ENCODE results near the gene C1GALT1. TPM values are rescaled to one million over a fixed set of nuclear protein-coding genes. Genes with fewer than 3 reads are reported as not detected.

Gene C1GALT1
- total and polyA plus RNA-seq, 3 donors from 2014 or later, result 9.1 to 20.4 (median 17.9) TPM

GRCh38 chr7:7201578-7202374 lies 19.4 kb downstream of the C1GALT1 start:
- no peak overlapping the region for H3K27ac ChIP-seq
- H3K4me3 ChIP-seq, result no peak overlapping the region
- 75 to 76% methylated on average over 12 to 15 of the region's 15 CpGs for WGBS, 2 donors
- no peaks in the 10 kb centered on the region for H3K36me3 ChIP-seq (ENCODE audit: low read depth, missing control alignments)
- TF ChIP-seq CTCF (IDR thresholded peaks at IDR 0.05), result no peak
- TF ChIP-seq POLR2A (IDR thresholded peaks at IDR 0.05), result no peak
- no peaks in the 10 kb centered on the region for H3K4me1 ChIP-seq
- no peaks in the 10 kb centered on the region for H3K27me3 ChIP-seq
- DNase-seq, result no peak
- intact Hi-C loops (cut with DNase I; ENCODE audit: low total_unique reads), result no loop called here
- H3K9me3 ChIP-seq, result no peaks in the 10 kb centered on the region

GRCh38 chr7:7202375-7202720 lies 20.0 kb downstream of the C1GALT1 start:
- no peaks in the 10 kb centered on the region for H3K9me3 ChIP-seq
- H3K36me3 ChIP-seq (ENCODE audit: low read depth, missing control alignments), result no peaks in the 10 kb centered on the region
- no peak overlapping the region for H3K4me3 ChIP-seq
- WGBS, 2 donors, result 88 to 91% methylated on average over 1 of the region's 1 CpG
- no peaks in the 10 kb centered on the region for H3K27me3 ChIP-seq
- H3K4me1 ChIP-seq, result no peaks in the 10 kb centered on the region
- H3K27ac ChIP-seq, result no peak overlapping the region
- intact Hi-C loops (cut with DNase I; ENCODE audit: low total_unique reads), result no loop called here
- no peak for DNase-seq
- TF ChIP-seq CTCF (IDR thresholded peaks at IDR 0.05), result no peak

GRCh38 chr7:7203813-7204575 lies 21.6 kb downstream of the C1GALT1 start:
- Histone ChIP-seq H3K27ac (no peak overlapping the region), H3K27me3 (no peaks in the 10 kb centered on the region), H3K4me3 (no peak overlapping the region), H3K4me1 (no peaks in the 10 kb centered on the region), H3K36me3 (ENCODE audit: low read depth, missing control alignments) (no peaks in the 10 kb centered on the region), H3K9me3 (no peaks in the 10 kb centered on the region)
- no peak for DNase-seq
- WGBS, 2 donors, result 89 to 91% methylated on average over 1 of the region's 1 CpG
- intact Hi-C loops (cut with DNase I; ENCODE audit: low total_unique reads), result no loop called here
- no peak for TF ChIP-seq CTCF (IDR thresholded peaks at IDR 0.05)
- no peak for TF ChIP-seq POLR2A (IDR thresholded peaks at IDR 0.05)

- TF ChIP-seq CTCF (IDR thresholded peaks at IDR 0.05), result no peak
- no peak for TF ChIP-seq POLR2A (IDR thresholded peaks at IDR 0.05)
- intact Hi-C loops (cut with DNase I; ENCODE audit: low total_unique reads), result no loop called here
- H3K4me3 ChIP-seq, result no peak overlapping the region
- whole genome bisulfite sequencing, 2 donors, result 94 to 98% methylated on average over 4 of the region's 4 CpGs
- H3K9me3 ChIP-seq, result no peaks in the 10 kb centered on the region
- no peak for DNase-seq
- H3K4me1 ChIP-seq, result no peaks in the 10 kb centered on the region
- H3K27ac ChIP-seq, result no peak overlapping the region
- H3K27me3 ChIP-seq, result no peaks in the 10 kb centered on the region
- no peaks in the 10 kb centered on the region for H3K36me3 ChIP-seq (ENCODE audit: low read depth, missing control alignments)
Measured at GRCh38 chr7:7207876-7208275, 25.5 kb downstream of the C1GALT1 start.
